Ascending aorta (tissue), 2 donors: ENCODE data around the gene ZBED6. TPM values are rescaled to one million over a fixed set of nuclear protein-coding genes. Genes with fewer than 3 reads are reported as not detected.
A peak's percentile ranks its signal among the peaks of the same experiment; 100 is the strongest.
"Not testable (repeated sequence)": the region's sequence is repeated elsewhere in the genome, so short reads cannot be mapped to it uniquely, and the experiment has no call there.

ENCODE experiments used
- DNase-seq, 2 donors: peaks; one replicate each; pipeline ENCODE4 v3.0.0-alpha.2; 2019; ENCODE audit warnings: low spot score in 2 of 2
- H3K27ac ChIP-seq, 2 donors: fragments of 200-600 bp; sonication (generic); one replicate each; pipeline ENCODE4 v1.5.1; 2016 to 2017; ENCODE audit warnings: mild to moderate bottlenecking in 1 of 2
- H3K27me3 ChIP-seq: fragments of 200-600 bp; sonication (generic); one replicate; pipeline ENCODE4 v1.5.1; 2017
- H3K36me3 ChIP-seq, 2 donors: fragments of 200-600 bp; sonication (generic); one replicate each; pipeline ENCODE4 v1.5.1; 2016
- H3K4me1 ChIP-seq, 2 donors: fragments of 200-600 bp; sonication (generic); one replicate each; pipeline ENCODE4 v1.5.1; 2016 to 2017; ENCODE audit warnings: mild to moderate bottlenecking in 1 of 2
- H3K4me3 ChIP-seq, 2 donors: fragments of 200-600 bp; sonication (generic); one replicate each; pipeline ENCODE4 v1.5.1; 2016 to 2017; ENCODE audit warnings: mild to moderate bottlenecking in 1 of 2
- H3K9me3 ChIP-seq, 2 donors: fragments of 200-600 bp; sonication (generic); one replicate each; pipeline ENCODE4 v1.5.1; 2016
- intact Hi-C: fragments of 100-400 bp; cut with DNase I; formaldehyde crosslinking; loops from one replicate; pipeline ENCODE4 v1.15.1; 2023
- total RNA-seq: library from RNA; depleted of rRNA; stranded (reverse); fragments of >200 nt; gene quantifications from one replicate; pipeline ENCODE4 v1.1.0, GENCODE V29; 2016
- TF ChIP-seq, protein P1 (sequence below), 3 experiments: fragments of 200-600 bp in 2 of 3; fragments of 450-650 bp in 1 of 3; sonication (generic) in 2 of 3; IDR thresholded peaks; one replicate each; pipeline ENCODE4 v1.5.1; 2016 to 2019; ENCODE audit warnings: antibody characterized with exemption in 3 of 3, mild to moderate bottlenecking in 1 of 3, moderate library complexity in 1 of 3

ZBED6 gene
- total RNA-seq, 1 donor from 2014 or later, result 1.5 TPM

DNA sequence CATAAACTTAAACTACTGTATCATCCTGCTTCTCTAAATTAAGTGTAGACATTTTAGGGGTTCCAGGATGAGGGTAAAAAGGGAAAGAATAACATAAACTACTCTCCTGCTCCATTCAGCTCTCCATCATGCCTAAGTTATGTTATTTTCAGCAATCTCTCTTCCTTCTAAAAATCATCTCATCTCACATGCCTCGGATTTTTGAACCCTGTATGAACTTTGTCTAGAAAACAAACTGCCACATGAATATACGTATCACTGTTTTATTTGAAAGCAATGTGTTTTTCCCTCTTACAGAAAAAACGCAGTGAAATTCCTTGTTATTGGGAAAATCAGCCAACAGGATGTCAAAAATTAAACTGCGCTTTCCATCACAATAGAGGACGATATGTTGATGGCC is 32.6 kb downstream of the ZBED6 start:
- TF ChIP-seq, protein P1, sequence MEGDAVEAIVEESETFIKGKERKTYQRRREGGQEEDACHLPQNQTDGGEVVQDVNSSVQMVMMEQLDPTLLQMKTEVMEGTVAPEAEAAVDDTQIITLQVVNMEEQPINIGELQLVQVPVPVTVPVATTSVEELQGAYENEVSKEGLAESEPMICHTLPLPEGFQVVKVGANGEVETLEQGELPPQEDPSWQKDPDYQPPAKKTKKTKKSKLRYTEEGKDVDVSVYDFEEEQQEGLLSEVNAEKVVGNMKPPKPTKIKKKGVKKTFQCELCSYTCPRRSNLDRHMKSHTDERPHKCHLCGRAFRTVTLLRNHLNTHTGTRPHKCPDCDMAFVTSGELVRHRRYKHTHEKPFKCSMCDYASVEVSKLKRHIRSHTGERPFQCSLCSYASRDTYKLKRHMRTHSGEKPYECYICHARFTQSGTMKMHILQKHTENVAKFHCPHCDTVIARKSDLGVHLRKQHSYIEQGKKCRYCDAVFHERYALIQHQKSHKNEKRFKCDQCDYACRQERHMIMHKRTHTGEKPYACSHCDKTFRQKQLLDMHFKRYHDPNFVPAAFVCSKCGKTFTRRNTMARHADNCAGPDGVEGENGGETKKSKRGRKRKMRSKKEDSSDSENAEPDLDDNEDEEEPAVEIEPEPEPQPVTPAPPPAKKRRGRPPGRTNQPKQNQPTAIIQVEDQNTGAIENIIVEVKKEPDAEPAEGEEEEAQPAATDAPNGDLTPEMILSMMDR (IDR thresholded peaks at IDR 0.05), result no peak
- Histone ChIP-seq H3K4me1 (peaks cover 3 to 15% of the 10 kb centered on the region in 2 donors), H3K27me3 (no peaks in the 10 kb centered on the region), H3K36me3 (peaks cover 52 to 59% of the 10 kb centered on the region in 2 donors), H3K9me3 (no peaks in the 10 kb centered on the region), H3K27ac (peak overlapping the region; percentile 4 to 47), H3K4me3 (no peak overlapping the region)
- intact Hi-C loops, result no loop called here
- no peak for DNase-seq

DNA sequence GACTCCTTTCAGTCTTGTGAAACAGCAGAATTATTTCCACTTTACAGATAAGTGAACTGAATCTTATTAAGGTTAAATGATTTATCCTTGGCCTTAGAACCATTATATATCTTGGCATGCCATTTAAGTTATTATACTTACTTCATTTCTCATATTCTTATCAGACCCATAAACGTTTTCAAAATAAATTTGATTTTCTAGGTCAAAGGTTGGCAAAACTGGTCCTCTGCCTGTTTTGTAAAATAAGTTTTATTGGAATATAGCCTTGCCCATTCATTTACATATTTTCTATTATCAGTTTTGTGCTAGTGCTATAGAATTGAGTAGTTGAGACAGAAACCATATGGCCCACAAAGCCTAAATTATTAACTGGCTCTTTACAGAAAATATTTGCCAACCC is 33.1 kb downstream of the ZBED6 start:
- H3K9me3 ChIP-seq, result no peaks in the 10 kb centered on the region
- intact Hi-C loops, result no loop called here
- peaks cover 52 to 61% of the 10 kb centered on the region in 2 donors for H3K36me3 ChIP-seq
- no peak for DNase-seq
- peak overlapping the region; percentile 4 to 42 for H3K27ac ChIP-seq
- peaks cover 3 to 15% of the 10 kb centered on the region in 2 donors for H3K4me1 ChIP-seq
- TF ChIP-seq, protein P1 (IDR thresholded peaks at IDR 0.05), result no peak
- no peaks in the 10 kb centered on the region for H3K27me3 ChIP-seq
- H3K4me3 ChIP-seq, result no peak overlapping the region

DNA sequence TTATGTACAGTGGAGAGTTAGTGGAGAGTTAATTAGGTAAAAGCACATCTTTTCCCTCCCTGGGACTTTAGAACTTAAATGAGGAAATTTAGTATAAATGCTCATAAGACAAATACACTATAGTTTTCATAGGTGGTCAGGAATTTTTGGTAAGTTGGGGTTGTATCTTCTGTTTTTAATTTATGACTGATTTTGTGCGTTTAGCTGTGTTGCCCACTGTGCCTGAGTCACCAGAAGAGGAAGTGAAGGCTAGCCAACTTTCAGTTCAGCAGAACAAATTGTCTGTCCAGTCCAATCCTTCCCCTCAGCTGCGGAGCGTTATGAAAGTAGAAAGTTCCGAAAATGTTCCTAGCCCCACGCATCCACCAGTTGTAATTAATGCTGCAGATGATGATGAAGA is 33.8 kb downstream of the ZBED6 start:
- H3K27me3 ChIP-seq, DNase-seq, H3K9me3 ChIP-seq, intact Hi-C loops, H3K4me3 ChIP-seq: not testable (repeated sequence)
- peaks cover 3 to 15% of the 10 kb centered on the region in 2 donors for H3K4me1 ChIP-seq
- H3K27ac ChIP-seq, result peak overlapping the region; percentile 4 to 42
- peaks cover 57 to 68% of the 10 kb centered on the region in 2 donors for H3K36me3 ChIP-seq

DNA sequence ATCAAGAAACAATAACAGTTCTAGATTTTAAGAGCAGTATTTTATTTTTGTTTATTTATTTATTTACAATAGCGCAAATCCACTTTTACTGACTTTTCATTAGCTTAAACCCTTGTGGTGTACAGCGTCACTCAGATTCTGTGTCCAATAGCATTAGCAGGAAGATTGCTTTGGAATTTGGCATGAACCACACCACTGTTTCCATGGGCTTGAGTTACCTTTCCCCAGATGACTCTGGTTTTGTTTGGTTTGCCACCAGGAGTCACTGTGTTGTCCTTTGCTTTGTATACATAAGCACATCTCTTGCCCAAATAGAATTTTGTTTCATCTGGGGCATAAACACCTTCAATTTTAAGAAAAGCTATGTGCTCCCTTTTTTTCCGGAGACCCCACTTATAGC is 40.1 kb downstream of the ZBED6 start:
- Histone ChIP-seq H3K4me3 (no peak overlapping the region), H3K9me3 (no peaks in the 10 kb centered on the region), H3K27ac (no peak overlapping the region), H3K4me1 (peaks cover 0 to 7% of the 10 kb centered on the region in 2 donors), H3K36me3 (peaks cover 87 to 95% of the 10 kb centered on the region in 2 donors), H3K27me3 (no peaks in the 10 kb centered on the region)
- no peak for DNase-seq
- TF ChIP-seq, protein P1 (IDR thresholded peaks at IDR 0.05), result no peak
- intact Hi-C loops, result no loop called here

DNA sequence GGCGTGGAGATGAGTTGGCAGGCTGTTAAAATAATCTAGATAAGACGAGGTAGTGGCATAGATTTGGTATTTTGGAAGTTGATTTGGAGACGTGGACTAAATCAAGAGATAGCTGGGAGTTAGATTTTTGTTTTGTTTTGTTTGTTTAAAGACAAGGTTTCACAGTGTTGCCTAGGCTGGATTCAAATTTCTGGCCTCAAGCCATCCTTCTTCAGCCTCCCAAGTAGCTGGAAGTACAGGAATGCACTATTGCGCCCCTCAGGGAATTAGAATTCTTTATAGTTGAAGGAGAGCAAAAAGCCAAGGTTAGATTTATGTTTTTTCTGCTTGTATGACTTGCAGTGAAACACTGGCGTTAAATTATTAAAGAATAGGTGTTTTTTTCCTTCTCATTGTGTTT is 43.7 kb downstream of the ZBED6 start:
- Histone ChIP-seq H3K27me3 (no peaks in the 10 kb centered on the region), H3K4me1 (peaks cover 0 to 6% of the 10 kb centered on the region in 2 donors), H3K9me3 (no peaks in the 10 kb centered on the region), H3K27ac (no peak overlapping the region), H3K4me3 (no peak overlapping the region), H3K36me3 (peaks cover 60 to 85% of the 10 kb centered on the region in 2 donors)
- intact Hi-C loops, result no loop called here
- no peak for DNase-seq
- TF ChIP-seq, protein P1 (IDR thresholded peaks at IDR 0.05), result no peak

DNA sequence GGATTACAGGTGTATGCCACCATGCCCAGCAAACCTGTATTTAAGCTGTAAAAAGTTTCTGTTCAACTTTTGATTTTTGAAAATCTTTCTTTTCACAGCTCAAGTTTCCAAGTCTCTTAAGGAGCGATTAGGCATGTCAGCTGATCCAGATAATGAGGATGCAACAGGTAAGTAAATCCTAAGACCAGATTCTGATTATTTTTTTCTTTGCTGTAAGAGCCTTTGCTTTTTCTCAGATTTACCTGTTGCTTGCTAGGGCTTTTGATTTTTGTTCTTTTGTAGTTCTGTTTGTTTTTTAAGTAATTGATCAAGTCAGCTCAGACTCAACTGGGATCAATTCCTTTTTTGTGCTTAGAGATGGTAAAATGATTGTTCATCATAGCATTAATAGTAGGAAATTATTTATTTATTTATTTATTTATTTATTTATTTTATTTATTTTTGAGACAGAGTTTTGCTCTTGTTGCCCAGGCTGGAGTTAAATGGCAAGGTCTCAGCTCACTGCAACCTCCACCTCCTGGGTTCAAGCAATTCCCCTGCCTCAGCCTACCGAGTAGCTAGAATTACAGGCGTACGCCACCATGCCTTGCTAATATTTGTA is 44.9 kb downstream of the ZBED6 start:
- H3K4me3 ChIP-seq, result no peak overlapping the region
- H3K4me1 ChIP-seq, result peaks cover 0 to 6% of the 10 kb centered on the region in 2 donors
- H3K9me3 ChIP-seq, result no peaks in the 10 kb centered on the region
- DNase-seq, result no peak
- intact Hi-C loops, result no loop called here
- TF ChIP-seq, protein P1 (IDR thresholded peaks at IDR 0.05), result no peak
- H3K27me3 ChIP-seq, result no peaks in the 10 kb centered on the region
- peaks cover 52 to 83% of the 10 kb centered on the region in 2 donors for H3K36me3 ChIP-seq
- peak overlapping the region in 1 of 2 donors; percentile 19 for H3K27ac ChIP-seq
